ENCODE data around the gene MREG.

Gene MREG

GRCh38 chr2:216013080-216013909 is at the start of gene MREG:
Gene MREG (minus strand): TSS chr2:216013551. CDS start chr2:216013327, 224 bp downstream.
- DNase-seq, result peak; percentile 93

GRCh38 chr2:216059233-216059834 is 46.0 kb upstream of the MREG start:
- no peak for DNase-seq

GRCh38 chr2:216057688-216058193 is 44.4 kb upstream of the MREG start:
- peak; percentile 80 for DNase-seq

GRCh38 chr2:216056739-216057138 is 43.4 kb upstream of the MREG start:
- no peak for DNase-seq

DNA sequence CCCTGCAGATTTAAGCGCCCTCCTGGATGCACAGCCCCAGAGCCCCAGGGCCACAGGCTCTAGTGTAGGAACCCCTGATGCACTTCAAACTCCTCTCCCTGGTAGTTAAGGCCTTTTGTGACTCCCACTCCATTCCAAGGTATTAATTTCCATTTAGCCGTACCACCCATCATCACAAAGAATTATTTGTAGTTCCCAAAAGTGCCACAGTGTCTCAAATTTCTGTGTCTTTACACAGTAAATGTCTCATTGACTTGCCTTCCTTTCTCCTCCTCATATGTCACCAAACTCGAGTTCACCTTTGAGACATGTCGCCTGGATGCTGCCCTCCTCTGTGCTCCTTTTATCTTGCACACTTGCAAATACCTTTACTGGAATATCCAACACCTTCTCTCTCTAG is 42.3 kb upstream of the MREG start:
- no peak for DNase-seq

DNA sequence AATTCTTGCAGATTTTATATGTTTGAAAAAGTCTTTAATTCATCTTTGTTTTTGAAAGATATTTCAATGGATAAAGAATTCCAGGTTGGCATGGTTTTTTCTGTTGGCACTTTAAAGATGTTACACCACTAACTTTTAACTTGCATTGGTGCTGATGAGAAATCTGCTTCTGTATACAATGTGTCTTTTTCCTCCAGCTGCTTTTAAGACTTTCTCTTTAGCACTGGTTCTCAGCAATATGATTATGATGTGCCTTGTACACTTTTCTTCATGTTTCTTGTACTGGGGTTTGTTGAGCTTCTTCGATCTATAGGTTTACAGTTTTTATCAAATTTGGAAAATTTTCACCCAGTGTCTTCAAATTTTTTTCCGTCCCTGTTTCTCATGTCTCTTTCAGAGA is 39.1 kb upstream of the MREG start:
- no peak for DNase-seq

GRCh38 chr2:216051350-216051749 is 38.0 kb upstream of the MREG start:
- no peak for DNase-seq

GRCh38 chr2:216049452-216049851 is 36.1 kb upstream of the MREG start:
- DNase-seq, result no peak

- DNase-seq, result no peak
These were observed 34.0 kb upstream of the MREG start for GRCh38 chr2:216047397-216047796.

DNA sequence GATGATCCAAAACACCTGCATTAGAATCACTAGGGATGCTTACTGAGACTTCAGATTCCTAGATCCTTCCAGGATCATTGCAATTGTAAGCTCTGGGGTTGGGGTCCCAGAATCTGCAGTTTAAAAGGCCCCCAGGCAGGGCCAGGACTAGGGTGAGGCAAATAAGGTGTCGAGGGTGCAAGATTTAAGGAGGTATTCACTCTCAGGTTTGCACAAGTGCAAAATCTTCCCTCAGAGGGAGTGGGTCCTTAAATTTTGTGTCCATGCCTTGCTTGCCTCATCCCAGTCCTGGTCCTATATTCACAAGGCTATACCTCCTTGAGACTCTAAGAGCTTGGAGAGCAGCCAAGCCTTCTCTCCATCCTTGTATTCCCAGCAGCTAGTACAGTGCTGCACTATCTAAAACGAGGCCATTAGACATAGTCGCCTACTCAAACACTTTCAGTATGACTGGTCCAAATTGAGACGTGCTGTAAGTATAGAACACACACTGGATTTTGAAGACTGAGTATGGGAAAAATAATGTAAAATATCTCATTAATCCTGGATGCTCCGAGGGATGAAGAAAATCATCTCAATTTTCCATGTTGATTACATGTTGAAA is 31.6 kb upstream of the MREG start:
- no peak for DNase-seq

DNA sequence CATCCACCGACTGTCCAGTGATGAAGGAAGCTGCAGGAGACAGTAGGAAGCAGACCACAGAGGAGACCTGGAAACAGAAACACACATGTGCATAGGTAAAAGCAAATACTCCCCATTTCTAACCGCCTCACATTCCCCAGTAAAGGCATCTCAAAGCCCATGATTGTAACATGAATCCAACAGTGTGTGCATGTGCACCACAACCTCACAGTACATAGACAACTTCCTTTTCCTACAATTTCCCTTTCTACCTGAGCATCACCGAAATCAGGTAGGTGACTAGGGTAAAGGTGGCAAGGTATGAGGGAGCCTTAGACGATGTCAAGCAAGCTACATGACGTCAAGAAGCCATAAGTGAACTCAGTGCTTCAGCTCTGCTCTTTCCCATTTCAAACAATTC is 30.6 kb upstream of the MREG start:
- no peak for DNase-seq

DNA sequence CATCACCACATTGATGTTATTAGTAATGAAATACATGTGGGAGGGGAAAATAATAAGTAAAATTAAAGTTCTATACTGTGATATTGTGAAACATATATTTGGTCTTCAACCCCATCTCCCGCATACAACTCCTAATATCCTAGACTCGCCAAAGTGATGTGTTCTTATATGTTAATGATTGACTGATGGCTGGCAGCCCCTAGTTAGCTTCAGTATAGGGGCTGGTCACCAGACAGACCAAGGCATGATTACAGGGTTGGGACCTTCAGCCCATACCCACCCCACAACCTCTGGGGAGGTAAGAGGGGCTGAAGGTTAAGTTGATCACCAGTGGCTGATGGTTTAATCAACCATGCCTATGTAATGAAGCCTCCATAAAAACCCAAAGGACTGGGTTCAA is 28.1 kb upstream of the MREG start:
- no peak for DNase-seq

GRCh38 chr2:216039918-216040317 is 26.6 kb upstream of the MREG start:
- no peak for DNase-seq

- DNase-seq, result peak; percentile 94
These were observed 20.7 kb upstream of the MREG start for GRCh38 chr2:216034065-216034464.

DNA sequence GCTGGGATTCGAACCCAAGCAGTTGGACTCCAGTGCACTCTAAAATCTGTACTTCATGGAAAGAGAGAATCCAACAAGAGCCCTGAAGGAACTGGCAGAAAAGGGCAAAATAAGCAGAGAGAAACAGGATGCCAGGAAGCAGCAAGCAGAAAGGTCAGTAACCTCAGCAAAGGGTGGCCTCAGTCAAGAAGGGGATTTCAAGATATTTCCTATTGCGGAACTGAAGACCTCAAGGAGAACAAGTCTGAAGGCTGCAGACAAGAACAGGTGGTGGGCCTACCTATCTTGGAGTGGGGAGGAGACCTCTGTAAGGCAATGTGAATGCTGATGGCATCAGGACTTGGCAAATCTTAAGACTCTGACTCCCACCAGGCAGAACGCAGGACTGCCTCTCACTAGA is 20.1 kb upstream of the MREG start:
- DNase-seq, result no peak

DNA sequence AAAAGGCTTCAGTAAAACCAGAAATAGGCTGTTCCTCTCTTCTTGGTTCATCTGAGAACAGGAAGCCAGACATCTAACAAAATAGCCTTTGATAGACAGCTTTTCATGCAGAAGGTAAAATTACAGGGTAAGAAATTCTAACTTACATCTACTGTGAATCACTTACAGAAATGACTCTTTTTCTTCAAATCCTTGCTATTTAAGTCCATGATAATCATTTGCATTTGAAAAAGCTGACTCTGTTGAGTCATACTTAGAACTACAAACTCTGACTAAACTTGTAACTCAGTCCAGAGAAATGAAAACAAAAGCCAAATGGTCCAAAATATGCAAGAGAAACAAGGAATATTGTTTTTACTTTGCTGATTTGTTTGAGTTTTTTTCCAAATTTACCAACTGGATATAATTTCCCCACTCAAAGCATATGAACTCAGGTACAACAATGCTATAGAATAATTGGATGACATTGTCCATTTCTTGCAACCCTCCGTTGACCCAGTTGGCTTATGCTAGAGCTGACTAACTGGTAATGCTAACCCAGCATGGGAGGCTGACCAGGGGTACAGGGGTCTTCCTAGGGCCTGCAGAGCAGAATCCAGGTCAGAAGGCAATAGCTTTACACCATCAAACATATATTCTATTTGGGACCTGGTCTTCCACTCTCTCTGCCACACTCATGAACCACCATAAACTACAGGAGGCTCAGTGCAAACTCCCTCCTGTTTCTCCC is 18.8 kb upstream of the MREG start:
- DNase-seq, result no peak

- DNase-seq, result no peak
These were observed 16.9 kb upstream of the MREG start for GRCh38 chr2:216030216-216030615.

DNA sequence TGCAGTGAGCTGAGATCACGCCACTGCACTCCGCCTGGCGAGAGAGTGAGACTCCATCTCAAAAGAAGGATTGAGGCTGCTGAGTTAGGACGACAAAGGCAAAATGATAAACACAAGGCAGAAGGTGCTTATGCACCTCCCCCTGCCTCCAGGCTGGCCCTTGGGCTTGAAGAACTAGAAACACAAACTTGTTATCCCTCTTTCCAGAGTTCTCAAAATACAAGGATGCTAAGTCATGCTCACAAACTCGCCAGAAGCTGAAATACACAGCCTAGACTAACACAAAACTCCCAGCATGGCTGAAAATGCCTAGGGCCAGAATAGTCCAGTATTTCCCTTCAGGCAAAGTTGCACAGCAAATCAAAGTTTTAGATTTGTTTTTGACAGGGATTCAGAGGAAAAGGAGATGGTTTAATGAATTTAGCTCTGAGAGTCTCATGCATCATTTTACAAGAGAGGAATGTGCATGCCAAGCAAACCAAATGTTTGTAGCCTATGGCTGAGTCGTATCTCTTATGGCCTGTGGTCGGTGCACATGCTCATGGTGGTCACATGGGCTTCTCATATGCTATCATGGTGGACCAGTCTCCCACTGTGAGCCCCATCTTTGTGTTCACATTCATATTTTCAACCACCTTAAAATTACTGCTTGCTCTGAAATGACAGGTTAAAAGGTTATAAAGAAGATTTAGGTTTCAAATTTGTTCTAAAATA is 16.2 kb upstream of the MREG start:
- no peak for DNase-seq

- no peak for DNase-seq
These were observed 11.5 kb upstream of the MREG start for GRCh38 chr2:216024779-216025336.

DNA sequence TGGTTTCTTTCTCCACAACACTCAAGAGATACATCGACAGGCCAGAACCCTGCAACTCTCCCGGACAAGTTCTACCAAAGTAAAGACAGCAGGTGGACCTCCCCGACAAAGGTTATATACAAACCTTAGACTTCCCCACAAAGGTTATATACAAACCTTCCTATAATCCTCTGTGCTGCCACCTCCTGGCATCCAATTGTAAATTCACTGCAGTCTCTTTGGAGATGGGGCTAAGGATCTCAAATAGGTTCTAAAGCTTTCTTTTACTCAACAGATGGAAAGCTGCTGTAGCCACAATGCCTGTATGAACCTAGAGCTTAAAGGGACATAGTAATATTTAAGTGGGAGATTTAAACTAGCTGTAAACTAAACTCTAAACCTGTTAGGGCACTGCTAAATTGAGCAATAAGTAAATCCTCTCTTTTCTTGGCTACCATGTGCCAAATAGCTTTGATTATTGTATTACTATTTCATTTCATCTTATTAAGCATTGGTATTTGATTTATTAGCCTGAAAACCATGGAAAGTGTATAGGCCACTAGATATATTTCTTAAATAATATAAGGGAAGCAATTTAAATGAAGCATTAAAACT is 9.8 kb upstream of the MREG start:
- peak; percentile 69 for DNase-seq

DNA sequence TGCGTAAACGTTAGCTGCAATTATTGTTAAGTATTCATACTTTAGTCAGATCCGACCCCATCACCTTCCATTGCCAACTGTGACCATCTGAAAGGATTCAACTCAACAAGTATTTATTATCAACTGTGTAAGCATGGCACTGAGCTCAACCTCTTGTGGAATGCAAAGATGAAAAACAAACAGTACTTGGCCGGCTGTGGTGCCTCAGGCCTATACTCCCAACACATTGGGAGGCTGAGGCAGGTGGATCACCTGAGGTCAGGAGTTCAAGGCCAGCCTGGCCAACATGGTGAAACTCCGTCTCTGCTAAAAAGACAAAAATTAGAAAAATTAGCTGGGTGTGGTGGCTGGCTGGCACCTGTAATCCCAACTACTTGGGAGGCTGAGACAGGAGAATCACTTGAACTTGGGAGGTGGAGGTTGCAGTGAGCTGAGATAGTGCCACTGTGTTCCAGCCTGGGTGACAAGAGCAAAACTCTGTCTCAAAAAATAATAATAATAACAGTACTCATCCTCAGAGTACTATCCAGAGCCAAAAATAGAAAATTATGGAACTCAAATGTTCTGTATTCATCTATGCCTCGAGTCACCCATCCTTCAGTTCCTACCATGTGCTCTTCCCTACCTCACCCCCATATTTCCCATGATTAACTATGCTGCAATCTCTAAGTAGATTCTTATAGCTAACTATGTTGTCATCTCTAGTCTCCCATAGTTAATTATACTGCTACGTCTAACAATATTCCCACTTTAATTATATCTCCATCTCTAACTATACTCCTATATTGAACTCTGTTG is 8.6 kb upstream of the MREG start:
- no peak for DNase-seq

All from activated CD8-positive, alpha-beta memory T cell treated with anti-CD3 and anti-CD28 coated beads for 24 hours (primary cell).